HG03108 (cell line): ENCODE data around the gene NHS.

Experiments used
- ATAC-seq: cut with Tn5 transposase; IDR thresholded peaks from one replicate; pipeline ENCODE4 v1.9.1; 2021; ENCODE audit warnings: moderate library complexity; ENCODE audit not compliant: unreplicated experiment

Gene NHS

DNA sequence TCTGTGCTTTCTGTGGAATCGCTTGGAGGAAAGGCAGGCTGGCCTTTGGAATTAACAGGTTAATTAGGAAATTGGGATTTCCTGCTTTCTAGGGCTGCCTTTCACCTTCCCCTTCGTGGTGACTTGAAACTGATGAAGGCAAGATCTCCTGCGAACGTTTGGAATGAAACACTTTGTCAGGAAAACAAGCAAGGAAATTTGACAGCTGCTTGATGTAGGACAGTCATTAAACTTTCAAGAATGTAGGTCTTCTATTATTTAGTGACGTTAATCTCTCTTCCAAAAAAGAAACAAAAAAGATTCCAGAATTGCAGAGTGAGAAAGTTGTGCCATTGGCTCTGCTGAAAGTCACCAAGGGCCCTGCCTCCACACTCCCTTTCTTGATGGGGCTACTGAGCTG lies 206.6 kb downstream of the NHS start:
- no peak for ATAC-seq

DNA sequence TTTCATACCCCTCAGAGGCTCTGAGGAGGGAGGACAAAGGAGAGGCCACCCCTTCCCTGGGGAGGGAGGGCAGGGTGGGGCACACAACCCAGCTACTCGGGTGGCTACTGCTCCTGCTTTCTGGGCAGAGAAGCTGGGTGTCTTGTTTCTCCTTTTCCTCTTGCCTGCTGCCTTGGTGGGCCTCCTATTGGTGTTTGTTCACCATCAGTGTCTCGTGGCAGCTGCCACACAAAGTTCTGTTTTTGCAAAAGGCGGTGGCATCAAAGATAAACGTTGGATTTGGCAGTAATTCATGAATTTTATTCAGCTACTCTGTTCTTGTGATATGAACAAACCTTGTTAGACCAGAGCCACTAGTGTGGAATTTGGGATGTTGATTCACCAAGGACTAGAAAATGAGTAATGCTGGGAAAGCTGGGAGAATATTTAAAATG lies 209.3 kb downstream of the NHS start:
- ATAC-seq: no peak

DNA sequence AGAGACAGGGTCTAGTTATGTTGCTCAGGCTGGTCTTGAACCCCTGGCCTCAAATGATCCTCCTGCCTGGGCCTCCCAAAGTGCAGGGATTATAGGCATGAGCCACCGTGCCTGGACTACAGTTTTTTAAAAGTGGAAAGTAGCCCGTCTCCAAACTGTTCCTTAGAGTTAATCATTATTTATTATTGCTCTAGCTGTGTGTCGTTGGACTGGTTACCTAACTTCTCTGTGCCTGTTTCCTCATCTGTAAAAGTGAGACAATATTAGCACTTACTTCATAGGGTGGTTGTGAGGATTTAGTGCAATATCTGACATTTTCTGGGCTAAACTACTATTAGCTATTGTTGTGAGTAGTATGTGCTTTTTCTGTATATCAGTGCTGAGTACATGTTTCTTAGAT lies 210.0 kb downstream of the NHS start:
- no peak for ATAC-seq

DNA sequence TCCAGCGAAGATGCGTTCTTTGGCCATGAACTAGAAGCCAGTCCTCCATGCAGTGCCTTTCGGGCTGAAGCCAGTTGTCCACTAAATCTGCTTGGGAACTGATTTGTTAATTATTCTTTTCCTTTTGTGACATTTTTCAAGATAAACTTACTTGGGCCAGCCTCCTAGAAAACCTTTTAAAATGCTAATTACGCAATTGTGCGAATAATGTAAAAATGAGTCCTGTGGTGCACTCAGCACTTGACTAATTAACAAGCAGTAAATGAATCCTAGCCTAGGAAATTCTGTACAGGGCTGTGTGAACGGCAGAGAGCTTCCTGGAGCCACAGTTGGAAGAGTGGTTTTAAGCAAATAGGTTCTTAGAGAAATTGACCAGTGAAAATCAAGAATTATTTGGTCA lies 212.4 kb downstream of the NHS start:
- ATAC-seq: no peak

DNA sequence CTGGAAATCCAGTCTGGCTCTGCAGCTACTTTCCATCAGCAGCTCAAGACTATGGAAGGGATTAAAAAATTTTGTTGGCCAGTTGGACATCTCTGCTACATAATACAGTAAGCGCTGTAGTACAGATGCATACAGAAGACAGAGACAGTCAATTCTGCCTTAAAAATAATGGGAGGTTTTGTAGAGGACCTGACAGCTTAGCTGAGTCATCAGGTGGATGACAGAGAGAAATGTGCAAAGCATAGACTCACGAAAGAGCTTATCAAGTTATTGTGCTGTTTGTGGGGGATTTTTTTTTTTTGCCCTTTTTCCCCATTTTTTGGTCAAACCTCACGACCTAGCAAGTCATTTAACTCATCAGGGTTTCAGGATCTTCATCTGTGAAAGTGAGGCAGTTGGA lies 213.3 kb downstream of the NHS start:
- ATAC-seq: no peak

DNA sequence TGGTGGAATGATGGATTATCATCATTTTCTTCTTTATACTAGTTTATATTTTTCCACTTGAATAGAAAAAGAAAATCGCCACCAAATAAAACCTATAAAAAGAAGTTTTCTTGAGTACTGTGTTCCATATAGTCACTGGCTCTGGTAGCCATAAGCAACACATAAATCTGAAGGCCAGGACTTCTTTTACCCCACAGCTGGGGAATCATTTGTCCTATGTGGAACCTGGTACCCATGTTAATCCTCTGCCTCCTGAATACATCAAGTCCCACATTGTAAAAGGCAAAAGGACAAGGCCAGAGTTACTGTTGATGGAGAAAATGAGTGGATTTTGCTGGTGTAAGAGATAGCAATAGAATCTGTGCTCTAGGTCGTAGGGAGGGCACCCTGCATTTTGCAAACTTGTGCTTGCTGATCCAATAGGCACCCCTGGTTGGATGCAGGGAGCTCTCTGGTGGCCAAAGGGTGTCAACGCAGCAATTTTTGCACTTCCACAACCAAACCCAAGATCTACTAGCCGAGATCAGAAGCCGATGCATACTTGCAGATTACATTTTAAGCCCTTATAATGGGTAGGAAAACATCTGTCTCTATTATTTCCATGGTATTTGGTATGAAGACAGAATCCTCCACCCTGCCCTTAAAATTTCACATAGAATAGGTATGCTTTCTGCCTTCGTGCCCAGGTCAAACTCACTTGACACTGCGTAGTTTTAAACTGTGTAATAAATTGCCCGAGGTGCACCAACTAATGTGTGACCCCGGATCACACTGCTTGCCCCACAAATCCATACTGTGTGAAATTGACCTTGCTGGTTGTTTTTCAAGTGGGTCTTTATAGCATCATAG lies 216.1 kb downstream of the NHS start:
- no peak for ATAC-seq

DNA sequence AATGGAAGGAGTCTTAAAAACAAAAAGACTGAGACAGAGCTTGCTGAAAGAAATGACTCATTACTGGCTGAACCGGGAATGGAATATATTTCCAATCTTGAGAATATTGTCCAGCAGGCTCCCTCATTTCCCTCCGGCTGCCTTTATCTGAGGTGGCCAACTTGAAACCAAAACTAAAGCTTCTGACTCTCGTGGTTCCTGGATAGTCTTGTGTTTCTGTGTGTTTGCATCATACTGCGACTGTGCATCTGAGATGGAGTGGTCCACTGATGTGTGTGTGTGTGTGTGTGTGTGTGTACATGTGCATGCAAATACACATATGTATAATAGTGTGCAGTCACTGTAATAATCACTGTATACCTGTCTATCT lies 216.7 kb downstream of the NHS start:
- no peak for ATAC-seq

DNA sequence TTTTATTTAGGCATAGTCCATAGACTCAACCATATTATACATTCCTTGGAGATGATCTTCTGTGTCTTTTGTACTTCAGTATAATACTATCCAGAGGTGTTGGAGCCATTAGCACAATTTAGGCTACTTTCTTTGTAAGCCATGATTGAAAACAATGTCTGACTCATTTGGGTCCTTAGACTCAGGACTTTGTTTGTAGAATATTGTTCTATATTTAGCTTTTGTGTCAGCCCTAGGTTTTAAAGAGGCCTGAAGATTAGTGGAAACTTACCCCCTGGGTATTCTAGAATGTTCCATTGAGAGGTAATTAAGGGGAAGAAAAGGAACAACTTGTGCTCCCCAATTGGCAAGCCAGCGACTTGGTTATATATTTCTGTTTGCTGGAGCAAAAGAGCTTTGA lies 217.1 kb downstream of the NHS start:
- ATAC-seq: no peak

DNA sequence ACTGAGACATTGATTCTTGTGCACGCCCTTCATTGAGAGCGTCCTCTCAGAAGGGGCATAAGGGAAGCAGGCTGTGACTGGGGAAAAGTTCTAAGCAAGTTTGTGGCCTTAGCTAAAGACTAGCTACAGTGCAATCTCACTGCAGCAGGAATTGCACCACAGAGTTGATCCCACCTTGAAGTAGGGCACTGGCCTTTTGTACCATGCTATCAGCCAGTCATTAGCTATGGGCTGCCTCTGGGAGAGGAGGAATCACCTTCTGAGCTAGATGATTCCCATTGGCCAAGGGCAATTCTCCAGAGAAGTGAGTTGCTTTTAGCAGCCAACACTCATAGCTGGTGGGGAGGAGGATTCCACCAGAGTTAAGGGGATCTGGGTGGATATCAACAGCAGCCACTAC lies 219.7 kb downstream of the NHS start:
- no peak for ATAC-seq

DNA sequence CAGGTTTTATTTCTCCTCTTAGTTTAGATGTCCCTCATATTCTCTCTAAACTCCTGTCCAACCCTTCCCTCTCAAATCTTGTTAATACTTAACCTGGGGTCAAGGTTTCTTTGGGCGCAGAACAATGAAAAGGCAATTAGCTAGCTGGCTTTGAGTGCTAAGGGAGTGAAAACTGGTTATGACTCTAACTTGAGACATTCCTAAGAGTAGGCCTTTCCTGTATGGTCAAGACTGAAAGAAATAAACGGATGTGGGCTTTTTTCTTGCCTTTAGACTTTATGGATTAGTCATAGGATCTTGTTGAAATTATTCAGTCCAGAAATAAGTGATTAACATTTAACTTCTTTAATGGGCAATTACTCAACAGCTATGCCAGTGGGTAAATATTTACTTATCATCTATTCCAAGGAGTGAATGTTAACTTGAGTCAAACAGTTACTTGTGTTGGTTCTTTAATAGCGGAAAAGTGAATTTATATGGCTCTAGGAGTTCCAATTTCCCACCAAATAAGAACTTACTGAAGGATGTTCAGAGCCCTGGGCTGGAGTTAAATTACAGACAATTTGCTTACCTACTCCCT lies 220.5 kb downstream of the NHS start:
- peak; percentile 56 for ATAC-seq

DNA sequence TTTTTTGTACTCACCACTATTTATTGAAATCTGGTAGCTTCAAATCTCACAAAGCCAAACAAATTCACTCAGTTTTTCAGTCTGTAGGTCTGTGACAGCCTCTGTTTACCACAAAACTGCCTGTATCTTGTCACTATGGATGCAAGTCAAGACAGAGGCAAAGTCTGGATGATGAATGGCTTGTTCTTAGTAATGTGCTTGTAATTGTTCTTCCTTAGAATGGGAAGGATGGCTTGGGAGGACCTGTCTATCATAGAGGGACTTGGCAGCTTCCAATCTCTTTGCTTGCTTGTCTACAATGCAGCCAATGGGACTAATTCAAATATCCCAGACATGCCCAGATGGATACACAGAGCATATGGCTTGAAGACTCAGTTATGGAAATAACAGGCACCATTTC lies 221.1 kb downstream of the NHS start:
- no peak for ATAC-seq

DNA sequence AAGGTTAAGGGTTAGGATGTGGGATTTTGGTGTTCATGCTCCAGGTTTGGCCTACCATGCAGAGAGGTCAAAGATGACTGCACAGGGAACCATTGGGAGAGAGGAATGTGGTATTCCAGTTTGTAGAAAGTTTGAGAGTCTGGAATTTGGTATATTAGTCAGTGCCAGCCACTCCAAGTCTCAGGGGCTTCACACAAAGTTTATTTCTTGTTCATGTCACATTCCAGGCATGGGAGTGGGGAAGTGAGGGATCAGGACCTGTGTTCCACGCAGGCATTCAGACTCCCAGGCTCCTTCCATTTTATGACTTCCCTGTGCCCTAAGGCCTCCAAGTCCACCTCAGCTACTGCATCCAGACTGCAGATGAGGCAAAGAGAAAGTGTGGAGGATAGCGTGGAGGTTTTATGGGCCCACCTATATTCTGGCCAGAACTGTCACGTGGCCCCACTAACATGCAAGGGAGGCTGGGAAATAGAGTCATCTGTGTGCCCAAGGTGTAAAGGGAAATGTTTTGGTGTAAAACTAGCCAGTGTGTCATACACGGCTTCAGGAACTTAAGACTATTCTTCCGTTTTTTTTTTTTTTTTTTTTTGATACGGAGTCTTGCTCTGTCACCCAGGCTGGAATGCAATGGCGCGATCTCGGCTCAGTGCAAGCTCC lies 221.7 kb downstream of the NHS start:
- ATAC-seq: no peak

DNA sequence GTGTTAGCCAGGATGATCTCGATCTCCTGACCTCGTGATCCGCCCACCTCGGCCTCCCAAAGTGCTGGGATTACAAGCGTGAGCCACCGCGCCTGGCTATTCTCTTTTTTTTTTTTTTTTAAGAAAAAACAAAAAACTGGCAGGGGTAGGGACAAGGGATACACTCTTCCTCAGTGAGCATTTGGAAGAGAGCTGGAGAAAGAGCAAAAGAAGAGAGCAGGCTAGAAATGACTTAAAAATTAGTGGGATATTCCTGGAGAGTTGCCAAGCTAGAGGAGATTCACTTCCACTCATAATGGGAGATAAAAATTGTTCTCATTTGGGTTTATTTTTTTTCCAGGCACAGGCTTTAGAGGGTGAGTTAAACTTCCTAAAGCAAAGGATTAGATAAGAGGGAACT lies 222.3 kb downstream of the NHS start:
- ATAC-seq: no peak

DNA sequence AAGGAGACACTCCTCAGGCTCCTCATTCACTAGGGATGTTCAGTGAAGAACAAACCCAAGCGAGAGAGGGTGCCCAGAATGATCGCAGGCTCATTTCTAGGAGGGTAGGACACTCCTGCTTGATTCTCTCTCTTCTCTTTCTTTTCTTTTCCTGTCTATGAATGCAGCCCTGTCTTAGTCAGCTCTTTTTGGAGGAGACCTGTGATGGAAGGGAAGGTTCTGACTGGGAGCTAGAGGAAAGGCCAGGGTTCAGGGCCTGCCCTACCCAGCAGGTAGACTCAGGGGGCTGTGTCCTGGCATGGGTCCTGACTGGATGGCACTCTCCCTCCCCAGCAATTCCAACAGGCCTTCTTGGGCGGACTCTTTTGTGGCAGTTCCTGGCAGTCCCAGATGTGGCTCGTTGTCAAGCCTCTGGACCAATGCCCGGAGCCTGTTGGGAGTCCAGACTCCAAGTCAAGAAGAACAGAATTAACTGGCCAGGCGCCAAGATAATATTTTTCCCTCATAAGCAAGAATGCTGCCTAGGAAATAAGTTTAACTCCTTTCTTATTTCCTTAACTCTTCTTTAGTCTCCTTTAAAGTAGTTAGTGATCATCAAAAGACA lies 222.9 kb downstream of the NHS start:
- ATAC-seq: no peak

DNA sequence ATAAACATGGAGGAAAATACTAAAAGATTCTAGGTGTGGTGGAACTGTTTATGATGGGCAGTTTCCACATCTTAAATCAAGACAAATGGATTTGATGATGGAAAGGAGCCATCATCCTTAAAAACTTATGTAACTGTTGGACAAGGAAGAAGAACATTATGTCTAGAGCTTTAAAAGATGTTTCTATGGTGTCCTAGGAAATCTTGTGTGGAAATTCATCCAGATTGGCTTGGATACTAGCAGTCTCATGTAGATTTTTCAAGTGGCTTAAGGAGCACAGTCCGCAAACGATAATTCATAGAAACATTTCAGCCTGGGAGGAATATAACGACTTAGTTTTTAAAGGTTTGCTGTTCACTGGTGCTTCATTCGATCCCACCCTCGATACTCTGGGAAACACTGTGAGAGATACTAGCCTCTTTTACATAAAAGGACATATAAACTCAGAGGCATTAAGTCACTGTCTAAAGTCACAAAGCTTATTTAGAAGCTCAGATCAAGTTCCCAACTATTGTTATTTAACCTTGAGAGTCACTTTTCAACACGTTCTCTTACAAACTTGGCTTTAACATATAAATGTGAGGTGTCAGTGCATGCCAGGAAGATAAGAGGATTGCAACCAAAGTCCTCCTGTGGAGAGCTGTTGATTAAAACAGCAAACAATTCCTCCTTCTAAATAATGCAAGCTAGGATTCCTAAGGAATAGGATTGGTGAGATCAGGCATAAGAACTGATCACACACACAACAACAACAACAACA lies 226.6 kb downstream of the NHS start:
- ATAC-seq: no peak

DNA sequence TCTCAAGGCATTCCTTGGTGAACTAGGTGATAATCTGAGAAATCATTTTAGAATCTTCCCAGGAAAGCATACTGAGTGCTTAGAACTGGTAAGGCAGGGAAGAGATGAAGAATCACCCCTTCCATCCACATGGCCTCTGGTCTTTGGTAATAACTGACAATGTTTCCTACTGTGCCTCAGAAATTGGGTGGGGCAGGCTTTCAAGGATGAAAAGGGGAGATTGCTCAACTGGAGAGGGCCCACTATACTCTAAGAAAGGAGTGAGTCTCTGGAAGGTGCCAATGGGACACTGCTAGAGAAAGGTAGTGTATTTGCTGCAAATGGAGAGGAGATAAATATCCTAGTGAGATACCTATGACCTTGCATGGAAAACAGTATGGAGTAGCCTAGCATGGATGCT lies 227.2 kb downstream of the NHS start:
- no peak for ATAC-seq

DNA sequence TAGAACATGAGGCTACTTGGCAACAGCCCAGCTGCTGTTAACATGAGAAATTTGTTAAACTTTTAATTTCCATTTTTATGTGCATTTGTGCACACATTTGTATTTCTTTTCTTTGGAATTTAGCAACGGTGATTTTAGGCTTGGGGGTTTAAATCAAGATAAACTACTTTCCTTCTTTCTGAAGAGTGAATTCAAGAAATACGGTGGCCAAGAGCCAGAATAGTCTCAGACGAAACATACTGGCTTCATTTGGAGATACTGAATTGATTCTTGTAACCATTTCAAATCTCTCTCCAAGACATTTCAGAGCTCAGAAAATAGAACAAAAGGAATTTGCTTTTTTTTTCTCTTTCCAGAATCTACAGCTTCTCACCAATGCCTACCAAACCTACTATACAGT lies 228.2 kb downstream of the NHS start:
- no peak for ATAC-seq

DNA sequence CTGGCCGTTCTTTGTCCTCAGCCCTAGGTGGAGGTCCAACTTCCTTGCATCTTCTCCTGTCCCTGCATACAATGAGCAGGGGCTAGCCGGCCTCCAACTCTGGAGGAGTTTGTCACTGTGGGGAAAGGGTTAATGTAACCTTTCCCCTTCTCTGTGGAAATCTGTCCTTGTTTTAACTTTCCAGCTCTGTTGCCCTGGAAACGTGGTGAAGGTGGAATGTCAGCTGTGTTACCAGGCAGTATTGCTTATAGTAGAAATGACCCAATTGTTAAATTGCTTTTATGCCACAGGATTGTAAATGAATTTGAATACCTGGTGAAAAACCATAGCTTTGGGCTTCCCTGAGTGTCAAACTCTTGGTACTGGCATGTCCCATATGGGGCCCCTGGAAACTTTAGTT lies 230.7 kb downstream of the NHS start:
- no peak for ATAC-seq

DNA sequence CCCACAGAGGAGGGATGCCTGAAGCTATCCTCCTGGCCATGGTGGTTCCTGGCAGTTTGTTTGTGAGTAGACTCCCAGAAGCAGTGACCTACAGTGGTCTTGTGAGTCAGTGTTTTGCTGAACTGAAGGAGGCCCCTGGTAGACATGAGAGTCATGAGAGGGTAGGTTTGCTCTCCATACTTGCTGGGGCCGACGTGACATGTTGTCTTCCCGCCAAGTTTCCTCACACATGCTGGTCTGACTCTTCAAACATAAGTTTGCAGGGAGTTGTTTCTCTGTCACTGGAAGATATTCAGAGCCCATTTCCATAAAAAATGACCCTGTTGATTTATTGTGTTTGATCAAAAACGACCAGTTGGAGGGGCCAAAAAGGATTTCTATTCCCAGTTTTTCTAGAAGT lies 231.2 kb downstream of the NHS start:
- ATAC-seq: no peak

DNA sequence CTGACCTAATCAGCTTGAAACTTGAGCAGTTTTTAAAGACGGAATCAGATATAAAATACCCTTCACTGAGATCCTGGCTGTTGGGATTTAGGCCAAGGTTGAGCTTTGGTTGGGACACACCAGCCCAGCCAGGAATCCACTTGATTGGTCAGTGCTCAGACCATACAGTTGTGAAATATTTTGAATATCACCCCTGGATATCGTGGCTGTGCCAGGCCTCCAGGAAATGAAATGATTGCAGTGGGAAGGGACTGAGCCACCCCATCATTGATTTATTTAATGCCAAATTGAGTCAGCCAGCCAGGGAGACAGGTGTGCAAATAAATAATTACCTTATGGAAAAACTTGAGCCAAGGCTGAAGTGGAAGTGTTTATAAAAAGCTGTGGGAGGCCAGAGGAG lies 233.9 kb downstream of the NHS start:
- no peak for ATAC-seq

DNA sequence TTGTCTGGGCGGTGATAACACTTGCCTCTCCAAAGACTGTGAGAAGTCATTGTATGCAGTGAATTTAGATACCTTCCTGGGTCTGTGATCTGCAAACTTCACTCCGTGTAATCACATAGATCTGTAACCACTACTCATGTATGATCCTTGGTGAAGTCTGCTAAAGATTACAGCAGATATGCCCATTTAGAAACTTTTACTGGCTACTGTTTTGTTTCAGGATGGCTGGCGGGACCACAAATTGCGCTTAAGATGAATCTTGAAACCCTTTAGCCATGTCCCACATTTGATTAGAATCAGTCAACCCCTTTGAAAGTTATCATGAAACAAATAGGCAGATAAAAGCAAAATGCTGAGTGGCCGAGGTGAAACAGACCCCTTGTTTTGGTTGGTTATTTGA lies 235.8 kb downstream of the NHS start:
- no peak for ATAC-seq
